GM21526 (cell line): ENCODE data around the gene NLRP3.

Source experiments
- ATAC-seq: cut with Tn5 transposase; IDR thresholded peaks from one replicate; pipeline ENCODE4 v1.9.1; 2021; ENCODE audit warnings: moderate library complexity; ENCODE audit not compliant: unreplicated experiment, low FRiP score

Gene NLRP3

DNA sequence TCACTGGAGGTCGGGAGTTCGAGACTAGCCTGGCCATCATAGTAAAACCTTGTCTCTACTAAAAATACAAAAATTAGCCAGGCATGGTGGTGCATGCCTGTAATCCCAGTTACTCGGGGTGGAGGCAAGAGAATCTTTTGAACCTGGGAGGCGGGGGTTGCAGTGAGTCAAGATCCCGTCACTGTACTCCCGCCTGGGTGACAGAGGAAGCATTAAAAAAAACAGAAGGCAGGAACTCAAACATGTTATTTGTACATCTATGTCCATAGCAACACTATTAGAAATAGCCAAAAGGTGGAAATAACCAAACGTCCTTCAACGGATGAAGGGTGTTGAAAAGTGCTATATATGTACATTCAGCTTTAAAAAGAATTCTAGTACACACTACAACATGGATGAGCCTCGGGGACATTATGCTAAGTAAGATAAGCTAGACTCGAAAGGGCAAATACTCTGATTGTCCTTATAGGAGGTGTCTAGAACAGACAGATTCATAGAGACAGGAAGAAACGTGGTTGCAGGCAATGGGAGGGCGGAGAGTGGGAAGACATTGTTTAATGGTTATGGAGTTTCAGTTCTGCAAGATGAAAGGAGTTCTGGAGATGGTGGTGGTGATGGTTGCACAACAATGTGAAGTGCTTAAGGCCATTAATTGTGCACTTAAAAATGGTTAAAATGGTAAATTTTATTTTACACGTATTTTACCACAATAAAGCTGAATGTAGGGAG lies 19.2 kb downstream of the NLRP3 start:
- no peak for ATAC-seq

DNA sequence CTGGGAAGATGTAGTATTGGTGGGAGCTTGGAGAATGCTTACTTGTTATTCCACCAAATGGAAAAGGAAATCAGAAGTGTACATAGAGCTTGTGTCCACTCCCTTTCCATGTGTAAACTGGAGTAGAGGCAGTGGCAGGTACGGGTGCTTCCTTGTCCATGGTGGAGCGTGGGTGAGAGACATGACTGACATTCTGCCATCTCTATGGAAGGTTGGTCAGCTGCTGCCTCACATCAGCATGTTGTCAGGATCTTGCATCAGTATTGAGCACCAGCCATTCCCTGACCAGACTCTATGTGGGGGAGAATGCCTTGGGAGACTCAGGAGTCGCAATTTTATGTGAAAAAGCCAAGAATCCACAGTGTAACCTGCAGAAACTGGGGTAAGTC lies 19.8 kb downstream of the NLRP3 start:
- no peak for ATAC-seq

DNA sequence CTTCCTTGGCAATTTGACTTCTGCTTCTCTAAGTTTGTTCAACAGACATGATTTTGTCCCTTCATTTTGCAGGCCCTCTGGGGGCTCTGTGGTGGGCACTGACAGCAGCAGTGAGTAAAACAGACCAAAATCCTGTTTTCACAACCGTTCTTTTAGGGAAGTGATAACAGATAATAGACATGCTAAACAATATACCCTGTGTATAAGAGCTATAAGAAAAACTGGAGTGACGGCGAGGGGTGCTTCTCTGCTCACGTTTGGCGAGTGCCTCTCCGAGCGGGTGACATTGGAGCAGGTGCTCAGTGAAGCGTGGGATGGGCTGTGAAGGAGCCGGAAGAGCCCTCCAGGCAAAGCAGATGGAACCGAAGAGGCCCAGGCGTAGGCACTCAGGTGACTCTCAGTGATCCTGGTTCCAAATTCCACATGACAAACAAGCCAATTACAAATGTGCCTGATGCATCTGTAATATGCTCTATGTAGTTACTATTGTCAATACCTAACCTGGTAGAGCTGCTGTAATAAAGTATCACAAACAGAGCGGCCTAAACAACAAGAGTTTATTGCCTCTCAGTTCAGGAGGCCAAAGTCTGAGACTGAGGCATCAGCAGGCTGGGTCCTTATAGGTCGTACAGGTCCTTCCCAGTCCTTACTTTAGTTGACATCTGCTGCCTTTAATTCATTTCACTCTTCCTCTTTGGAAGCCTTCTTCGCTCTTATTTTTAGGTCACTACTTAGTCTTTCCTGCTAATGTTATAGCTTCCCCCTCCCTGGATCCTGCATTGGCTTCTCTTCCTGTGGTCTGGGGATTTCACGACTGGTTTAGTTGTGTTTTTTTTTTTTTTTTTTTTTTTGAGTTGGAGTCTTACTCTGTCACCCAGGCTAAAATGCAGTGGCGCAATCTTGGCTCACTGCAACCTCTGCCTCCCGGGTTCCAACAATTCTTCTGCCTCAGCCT lies 21.9 kb downstream of the NLRP3 start:
- ATAC-seq, result no peak

DNA sequence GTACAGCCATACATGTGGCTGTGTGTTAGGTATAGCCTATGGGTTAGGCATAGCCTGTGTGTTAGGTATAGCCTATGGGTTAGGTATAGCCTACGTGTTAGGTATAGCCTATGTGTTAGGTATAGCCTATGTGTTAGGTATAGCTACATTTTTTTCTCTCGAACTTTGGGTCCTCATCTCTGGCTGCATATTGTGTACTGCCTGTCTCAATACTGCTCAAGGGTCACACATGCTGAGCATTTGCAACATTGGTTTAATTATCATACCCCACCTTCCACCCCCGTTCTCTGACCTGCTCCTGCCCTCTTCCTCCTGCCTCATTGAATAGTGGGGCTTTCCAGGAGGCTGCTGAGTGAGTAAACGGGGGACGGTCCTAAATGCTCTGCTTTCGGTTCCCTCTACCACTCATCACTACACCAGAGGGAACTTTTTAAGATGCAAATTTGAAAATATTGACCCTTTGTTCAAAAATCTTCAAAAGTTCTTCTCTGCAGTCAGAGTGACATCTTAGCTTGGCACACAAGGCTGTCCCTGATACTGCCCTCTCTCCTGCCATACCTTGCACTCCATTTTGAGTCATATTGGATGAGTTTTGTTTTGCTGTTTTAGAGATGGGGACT lies 24.1 kb downstream of the NLRP3 start:
- peak; percentile 98 for ATAC-seq

DNA sequence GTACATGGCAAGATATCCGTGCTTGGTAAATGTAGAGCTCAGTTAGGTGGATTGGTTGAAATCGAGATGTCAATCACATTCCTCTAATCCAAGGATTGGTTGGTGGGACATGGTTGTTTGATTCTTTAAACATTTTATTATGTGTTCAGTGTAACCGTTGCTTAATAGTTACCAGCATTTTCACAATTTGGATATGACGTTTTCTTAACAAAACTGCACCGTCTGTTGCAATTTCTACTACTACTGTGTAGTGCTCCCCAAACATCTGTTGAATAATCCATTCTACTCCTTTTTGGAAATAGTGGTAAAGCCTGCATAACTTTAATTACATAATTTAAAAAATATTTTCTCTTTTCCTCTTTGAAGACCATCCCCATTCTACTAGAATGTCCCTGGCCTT lies 25.6 kb downstream of the NLRP3 start:
- no peak for ATAC-seq

DNA sequence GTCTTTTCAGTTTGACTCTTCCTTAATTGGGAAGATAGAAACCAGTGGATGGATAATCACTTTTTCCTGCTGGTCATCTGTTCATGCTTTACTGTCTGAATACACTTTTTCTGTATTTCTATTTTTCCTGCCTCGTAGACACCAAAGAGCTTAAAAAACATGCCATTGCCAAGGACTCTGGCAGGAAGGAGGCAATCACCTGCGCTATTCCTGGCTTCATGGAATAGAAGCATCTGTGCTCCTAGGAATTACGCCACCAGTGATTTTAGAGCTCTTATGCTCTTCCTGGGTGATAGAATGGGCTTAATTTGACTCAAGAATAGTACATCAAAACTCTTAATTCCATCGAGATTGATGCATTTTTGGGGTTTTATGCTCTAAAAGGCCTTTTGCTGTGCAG lies 26.2 kb downstream of the NLRP3 start:
- no peak for ATAC-seq

DNA sequence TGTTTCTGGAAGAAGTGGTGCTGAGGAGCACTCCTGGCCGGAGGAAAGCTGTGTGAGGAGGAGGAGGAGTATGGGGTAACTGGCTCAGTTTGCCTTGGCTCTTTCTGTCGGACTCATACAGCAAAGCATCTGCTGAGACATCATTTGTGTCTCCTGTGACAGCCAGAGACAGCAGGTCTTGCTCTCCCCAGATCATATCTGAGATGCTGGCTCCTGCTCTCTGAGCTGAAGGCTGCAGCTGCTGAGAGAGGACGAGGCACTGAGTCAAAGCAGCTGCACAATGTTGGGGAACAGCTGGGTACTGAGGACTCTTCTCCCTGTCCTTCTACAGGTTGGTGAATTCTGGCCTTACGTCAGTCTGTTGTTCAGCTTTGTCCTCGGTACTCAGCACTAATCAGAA lies 27.7 kb downstream of the NLRP3 start:
- no peak for ATAC-seq

DNA sequence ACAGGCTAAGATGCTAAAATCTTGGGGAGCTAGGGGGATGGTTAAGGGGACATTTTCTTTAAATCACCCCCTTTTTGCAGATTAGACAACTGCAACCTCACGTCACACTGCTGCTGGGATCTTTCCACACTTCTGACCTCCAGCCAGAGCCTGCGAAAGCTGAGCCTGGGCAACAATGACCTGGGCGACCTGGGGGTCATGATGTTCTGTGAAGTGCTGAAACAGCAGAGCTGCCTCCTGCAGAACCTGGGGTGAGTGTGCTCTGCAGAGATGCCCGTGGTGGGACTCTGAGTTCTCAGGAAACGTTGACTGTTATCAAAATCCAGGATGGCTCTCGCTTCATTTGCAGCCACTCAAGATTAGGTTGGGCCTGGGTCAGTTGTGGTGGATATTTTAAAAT lies 28.6 kb downstream of the NLRP3 start:
- no peak for ATAC-seq

DNA sequence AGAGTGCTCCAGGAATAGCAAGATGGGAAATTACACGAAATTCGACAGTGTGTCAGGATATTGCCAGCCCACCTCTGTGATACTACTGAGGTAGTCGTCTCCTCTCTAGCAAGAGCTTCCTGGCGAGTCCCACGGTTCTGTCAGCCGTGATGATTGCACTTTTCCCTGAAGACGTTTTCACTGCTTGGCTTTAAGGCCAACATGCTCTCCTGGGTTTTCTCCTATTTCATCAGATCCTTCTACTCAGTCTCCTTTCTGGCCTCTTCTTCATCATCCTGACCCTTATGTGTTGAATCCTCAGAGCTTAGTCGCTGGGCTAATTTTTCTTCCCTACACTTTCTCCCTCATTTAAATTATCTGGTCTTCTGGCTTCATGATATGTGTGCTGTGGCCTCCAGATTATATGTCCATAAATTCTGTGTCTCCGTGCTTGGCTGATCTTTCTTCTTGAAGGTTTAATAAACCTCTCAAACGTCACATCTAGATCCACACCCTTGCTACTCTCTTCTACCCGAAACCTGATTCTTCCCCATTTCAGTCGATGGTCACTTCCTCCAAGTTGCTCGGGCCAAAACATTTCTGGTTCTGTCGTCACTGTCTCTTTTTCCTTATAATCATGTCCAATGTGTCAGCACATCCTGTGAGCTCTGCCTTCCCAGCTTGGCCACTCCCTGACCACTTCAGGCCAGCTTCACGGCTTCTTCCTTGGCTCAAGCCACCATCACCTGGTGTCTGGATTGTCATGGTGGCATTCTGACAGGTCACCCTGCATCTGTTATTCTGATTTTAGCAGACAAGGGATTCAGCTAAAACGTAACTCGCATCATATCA lies 29.8 kb downstream of the NLRP3 start:
- ATAC-seq, result no peak

DNA sequence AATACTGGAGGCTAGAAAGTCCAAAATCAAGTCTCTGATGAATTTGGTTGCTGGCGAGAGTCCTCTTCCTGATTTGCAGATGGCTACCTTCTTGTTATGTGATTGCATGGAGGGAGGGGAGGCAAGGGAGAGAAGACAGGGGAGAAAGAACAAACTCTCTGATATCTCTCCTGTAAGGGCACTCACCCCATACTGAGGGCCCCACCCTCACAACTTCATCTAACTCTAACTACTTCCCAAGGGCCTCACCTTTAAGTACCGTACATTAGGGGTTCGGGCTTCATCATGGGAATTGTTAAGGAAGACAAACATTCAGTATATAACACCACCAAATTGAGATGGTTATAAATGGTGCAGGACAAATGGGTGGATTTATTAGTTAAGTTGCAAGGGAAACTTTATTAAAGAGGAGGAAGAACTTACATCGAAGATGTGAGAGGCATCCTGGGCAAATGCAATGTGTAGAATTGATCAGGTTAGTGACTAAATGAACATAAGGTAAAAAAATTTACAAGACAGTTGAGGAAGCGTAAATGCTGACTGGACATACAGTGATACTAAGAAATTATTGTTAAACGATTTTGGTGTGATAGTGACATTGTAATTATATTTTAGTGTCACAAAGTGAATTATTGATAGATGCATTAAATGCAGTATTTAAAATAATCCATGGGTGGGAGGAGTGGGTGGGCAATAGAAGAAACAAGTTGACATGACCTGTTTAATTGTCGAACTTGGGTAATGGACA lies 31.4 kb downstream of the NLRP3 start:
- no peak for ATAC-seq

DNA sequence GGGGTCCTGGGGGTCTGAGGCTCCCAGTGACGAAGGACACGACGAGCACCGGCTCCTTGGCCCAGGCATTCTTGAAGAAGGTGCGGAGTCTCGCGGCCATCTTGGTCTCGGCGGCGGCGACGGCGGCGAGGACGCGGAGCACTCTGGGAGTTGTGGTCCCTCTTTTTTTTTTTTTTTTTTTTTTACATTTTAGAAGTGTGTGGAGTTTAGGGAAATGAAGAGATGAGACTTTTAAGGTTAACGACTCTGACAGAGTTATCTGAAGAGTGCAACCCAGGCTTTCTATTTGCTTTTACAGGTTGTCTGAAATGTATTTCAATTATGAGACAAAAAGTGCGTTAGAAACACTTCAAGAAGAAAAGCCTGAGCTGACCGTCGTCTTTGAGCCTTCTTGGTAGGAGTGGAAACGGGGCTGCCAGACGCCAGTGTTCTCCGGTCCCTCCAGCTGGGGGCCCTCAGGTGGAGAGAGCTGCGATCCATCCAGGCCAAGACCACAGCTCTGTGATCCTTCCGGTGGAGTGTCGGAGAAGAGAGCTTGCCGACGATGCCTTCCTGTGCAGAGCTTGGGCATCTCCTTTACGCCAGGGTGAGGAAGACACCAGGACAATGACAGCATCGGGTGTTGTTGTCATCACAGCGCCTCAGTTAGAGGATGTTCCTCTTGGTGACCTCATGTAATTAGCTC lies 32.3 kb downstream of the NLRP3 start:
- peak; percentile 55 for ATAC-seq

DNA sequence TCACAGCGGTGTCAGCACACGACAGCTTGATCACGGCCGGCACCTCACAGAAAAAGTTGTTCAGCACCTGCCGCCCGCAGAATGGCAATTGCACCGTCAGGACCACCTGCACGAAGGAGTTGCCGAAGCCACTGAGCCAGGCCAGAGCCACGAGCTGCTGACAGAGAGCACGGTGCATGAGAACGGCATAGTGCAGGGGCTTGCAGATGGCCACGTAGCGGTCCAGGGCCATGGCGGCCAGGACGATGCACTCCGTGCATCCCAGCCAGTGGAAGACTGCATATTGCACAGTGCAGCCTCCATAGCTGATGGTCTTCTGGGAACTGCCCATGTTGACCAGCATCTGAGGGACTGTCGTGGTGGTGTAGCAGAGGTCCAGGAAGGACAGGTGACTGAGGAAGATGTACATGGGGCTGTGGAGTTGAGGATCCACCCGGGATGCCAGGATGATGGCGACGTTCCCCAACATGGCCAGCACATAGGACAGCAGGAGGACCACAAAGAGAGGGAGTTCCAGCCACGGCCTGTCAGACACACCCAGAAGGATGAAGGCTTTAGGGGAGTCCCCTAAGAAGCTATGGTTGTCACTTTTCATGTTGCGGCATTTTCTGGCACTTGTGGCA lies 35.5 kb downstream of the NLRP3 start:
- ATAC-seq, result no peak

DNA sequence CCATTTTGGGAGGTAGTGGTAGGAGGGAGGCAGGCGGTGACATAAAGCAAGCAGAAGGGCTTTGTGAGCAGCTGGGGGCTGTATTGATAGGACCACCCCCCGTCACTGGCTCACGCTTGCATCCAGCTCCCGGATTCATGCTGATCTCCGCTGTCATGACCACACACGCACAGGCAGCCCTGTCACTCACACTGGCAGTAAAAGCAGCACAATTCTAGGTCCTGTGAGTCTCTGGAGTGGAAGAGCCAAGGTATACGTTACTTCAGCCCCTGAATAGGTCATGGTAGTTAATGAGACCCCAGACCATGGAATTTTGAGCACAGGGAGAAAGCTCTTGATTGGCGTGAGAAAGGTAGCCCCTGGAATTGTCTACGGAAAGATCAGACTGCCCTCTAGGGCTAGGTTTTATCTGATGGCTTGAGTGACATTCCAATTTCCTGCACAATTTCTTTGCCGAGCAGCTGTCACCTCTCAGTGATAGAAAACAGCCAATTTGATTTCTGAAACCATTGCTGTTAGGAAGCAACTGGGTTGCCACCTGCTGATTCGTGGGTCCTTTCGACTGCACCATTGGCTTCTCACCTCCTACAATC lies 36.6 kb downstream of the NLRP3 start:
- no peak for ATAC-seq

DNA sequence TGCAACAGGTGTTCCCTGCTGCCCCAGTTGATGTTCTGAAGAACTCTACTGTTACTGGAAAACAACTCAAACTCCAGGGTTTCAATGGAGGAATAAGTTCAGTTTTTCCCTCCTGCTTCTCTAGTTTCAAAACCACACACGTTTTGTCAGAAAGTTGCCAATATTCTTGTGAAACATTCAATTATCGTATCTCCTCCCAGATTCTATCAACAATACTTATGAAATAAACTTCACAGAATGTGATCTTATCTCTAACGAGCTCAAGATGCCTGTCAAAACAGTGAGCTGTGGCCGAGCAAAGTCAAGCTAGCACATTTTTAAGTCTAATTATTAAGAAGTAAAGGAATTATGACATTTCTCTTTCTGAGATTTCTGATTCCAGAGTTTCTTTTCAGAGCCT lies 37.3 kb downstream of the NLRP3 start:
- no peak for ATAC-seq

DNA sequence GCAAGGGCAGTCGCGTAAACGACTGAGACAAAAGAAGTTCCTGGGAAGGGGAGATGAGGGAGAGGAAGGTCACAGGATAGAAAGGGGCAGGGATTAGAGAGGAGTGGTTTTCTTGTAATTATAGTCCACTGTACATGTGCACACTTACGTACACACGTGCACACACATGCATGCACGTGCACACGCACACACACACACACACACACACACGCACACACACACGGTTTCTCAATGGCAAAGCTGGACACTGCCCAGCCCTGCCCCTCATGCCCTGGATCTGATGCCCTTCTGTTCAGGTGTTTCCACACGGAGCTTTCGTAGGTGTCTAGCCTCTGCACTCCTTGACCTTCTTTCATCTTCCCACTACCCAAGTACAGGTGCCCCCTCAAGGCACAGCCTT lies 38.0 kb downstream of the NLRP3 start:
- ATAC-seq, result no peak

DNA sequence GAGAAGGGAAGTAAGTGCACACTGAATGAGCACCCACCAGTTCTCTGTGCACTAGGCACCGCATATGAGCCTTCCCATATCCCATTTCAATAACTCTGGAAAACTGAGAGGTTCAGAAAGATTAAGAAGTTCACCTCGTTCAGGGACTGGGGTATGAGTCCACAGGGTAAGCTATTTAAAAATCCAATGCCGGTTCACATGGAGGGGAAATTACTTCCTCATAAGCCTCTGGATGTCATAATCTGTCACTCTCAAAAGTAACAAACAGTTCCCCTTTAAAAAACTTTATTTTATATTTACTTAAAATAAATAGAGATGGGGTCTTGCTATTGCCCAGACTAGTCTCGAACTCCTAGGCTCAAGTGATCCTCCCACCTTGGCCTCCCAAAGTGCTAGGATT lies 40.0 kb downstream of the NLRP3 start:
- no peak for ATAC-seq

DNA sequence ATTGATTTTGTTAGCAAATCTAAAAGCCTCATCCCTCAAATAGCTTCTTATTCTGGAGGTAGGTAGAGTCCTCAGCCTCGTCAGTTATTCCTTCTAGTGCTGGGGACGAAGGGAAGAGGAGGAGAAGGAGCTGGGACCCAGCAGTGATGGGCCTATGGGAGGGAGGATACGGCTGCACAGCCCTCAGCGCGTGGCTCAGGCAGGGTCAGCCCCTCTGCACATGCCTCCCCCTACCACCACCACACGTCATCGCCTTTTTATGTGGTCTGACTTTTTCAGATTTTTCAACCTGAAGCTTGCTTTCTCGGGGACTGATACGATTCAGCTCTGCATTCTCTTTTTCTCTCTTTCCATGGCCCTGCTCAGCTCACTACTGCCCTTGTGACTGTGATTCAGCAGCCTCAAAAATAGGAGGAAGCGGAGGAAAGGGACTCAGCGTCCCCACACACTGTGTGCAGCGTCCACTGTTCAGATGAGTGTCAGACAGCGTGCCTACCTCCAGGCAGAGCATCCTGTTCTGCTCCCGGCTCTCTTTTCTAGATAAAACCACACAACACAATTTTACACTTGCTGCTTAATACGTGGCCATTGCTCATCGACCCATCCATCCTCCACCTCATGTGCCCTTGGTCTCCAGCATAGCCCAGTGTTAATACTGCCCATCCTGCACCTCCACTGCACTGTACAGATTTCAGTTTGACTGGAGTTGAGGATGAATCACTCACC lies 41.1 kb downstream of the NLRP3 start:
- no peak for ATAC-seq

DNA sequence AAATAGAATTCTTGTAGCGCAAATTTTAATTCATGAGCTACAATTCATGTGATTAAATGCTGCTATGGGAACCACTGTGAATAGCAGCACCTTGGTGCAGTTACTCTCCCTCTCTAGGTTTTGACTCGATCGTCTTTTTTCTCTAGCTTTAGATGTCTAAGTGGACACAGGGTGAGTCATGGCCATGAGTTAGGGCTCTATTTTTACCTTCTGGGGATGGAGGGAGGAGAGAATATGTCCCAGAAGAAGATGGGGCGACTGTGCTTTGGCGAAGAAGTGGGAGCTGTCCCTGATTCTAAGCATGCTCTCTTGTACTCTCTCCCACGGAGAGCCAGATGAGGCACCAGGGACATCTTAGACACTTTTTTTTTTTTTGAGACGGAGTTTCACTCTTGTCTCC lies 43.5 kb downstream of the NLRP3 start:
- no peak for ATAC-seq
